Bladder microvascular endothelial cell (primary cell): ENCODE measurements around the gene LGALS4. TPM values are rescaled to one million over a fixed set of nuclear protein-coding genes. Genes with fewer than 3 reads are reported as not detected.

Experiments used
- total RNA-seq: library from RNA; depleted of rRNA; stranded (reverse); fragments of >200 nt; gene quantifications from 2 replicates; pipeline ENCODE4 v1.2.3, GENCODE V29; 2014

Gene LGALS4, protein sequence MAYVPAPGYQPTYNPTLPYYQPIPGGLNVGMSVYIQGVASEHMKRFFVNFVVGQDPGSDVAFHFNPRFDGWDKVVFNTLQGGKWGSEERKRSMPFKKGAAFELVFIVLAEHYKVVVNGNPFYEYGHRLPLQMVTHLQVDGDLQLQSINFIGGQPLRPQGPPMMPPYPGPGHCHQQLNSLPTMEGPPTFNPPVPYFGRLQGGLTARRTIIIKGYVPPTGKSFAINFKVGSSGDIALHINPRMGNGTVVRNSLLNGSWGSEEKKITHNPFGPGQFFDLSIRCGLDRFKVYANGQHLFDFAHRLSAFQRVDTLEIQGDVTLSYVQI
- total RNA-seq = 0.19 TPM in 1 of 2 replicates, not detected in the other

DNA sequence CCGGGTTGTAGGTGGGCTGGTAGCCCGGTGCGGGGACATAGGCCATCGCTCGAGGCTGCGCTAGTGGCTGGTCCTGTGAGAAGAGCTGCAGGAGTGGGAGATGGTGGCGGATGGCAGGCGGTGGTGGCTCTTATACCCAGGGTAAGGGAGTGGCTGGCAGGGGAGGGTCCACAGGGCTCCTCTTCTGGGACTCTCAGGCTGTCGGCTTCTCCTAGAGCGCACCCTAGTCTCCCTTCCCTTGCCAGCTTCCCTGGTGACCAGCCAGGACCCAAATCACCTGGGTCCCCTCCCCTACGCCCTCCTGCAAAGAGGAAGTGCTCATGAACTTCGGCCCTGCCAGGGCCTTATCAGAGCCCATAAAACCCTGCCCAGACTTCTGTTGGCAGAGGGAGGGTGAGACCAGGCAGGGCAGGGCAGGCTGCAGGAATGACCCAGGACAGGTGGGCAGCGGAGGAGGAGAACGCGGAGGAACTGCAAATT is at the start of gene LGALS4:
TSS of gene LGALS4 (minus strand) at position 105 of the 480 bp plus-strand sequence. CDS start at position 46, 59 bp downstream.

DNA sequence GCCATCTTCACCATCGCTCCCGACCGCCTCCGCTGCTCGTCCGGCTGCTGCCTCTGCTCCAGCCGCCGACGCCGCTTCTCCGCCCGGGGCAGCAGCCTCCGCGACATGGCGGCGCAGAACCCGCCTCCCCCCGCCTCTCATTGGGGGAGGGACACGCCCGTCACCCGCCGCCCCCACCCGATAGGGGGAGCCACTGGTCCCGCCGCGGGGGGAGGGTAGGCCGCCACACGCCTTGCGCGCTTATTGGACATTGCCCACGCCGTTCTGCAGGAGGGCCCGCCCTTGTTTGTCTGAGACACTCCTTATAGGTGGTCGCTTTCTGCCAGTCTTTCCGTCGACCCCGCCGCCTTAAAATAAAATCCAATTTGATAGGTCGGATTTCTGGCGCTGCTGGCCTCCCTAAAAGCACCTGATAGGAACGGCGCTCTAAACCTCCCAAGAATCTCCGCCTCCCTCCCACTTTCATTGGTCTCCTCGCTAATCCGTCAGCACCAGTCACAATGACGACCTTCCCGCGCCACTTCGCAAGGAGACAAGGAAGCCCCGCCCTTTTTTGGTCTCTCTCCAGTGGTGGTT is 37.2 kb upstream of the LGALS4 start, which contains the start of gene HNRNPL:
TSS of gene HNRNPL (minus strand) at position 127 of the 576 bp plus-strand sequence. CDS start at position 107, 20 bp downstream.

DNA sequence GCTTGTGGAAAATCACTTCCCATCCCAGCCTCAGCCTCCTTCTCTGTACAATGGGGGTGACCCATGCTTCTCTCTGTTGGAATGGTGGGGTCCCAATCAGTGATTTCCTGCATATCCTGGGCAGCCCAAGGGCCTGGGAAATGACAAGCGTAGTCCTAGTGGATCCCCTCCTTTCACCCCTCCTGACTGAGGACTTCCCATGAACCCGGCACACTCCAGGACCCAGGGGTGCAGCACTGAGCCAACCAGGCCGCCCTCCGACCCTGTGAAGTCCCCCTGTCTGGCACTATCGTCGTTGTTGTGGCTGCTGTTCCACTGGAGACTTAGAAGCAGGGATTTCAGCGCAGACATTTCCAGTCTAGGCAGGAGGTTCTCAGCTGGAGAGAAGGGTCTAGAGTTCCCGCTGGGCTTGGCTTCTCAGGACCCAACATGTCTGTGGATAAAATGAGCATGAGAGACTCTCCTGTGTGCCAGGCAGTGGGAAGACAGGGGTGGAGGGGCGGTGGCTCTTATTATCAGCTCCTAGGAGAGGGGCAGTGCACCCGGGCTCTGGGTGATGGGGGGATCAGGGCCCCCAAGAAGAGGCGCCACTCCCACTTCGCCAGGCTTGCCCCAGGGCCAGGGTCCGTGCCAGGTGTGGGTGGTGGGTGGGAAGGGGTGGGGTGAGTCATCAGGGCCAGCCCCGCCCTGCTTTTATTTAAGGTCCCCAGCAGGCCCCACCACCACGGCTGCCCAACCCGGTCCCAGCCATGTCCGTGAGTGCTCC is 24.1 kb downstream of the LGALS4 start, which contains the start of gene LGALS7B:
TSS of gene LGALS7B (plus strand) at position 723 of the 766 bp plus-strand sequence. CDS start at position 750, 27 bp downstream.

DNA sequence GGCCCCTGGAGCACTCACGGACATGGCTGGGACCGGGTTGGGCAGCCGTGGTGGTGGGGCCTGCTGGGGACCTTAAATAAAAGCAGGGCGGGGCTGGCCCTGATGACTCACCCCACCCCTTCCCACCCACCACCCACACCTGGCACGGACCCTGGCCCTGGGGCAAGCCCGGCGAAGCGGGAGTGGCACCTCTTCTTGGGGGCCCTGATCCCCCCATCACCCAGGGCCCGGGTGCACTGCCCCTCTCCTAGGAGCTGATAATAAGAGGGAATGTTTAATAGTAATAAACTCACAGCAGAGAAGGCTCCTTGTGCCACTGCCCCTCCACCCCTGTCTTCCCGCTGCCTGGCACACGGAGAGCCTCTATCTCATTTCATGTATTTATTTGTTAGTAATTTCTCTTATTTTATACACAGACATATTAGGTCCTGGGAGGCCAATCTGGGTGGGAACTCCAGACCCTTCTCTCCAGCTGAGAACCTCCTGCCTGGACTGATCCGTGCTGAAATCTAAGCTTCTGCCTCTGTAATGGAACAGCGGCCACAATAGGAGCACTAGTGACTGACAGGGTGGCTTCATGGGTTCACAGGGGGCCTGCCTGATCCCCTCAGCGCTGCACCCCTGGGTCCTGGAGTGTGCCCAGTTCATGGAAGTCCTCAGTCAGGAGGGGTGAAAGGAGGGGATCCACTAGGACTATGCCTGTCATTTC is 39.1 kb downstream of the LGALS4 start, which contains the start of gene LGALS7:
TSS of gene LGALS7 (minus strand) at position 49 of the 709 bp plus-strand sequence. CDS start at position 24, 25 bp downstream.

Other genes with a start within 250 kb of the LGALS4 start
- not detected in 2 replicates for gene MAP4K1, start 195.0 kb downstream of the LGALS4 start, total RNA-seq
- 185 and 279 TPM in 2 replicates for gene EIF3K, start 193.8 kb downstream of the LGALS4 start, total RNA-seq
- 271 and 808 TPM in 2 replicates for gene ACTN4, start 165.3 kb downstream of the LGALS4 start, total RNA-seq
- 0.19 TPM in 1 of 2 replicates, not detected in the other for gene CAPN12, start 68.5 kb downstream of the LGALS4 start, total RNA-seq
- gene LGALS7, start 39.4 kb downstream of the LGALS4 start, total RNA-seq = not detected in 2 replicates
- gene LGALS7B, start 23.7 kb downstream of the LGALS4 start, total RNA-seq = 0.65 TPM in 1 of 2 replicates, not detected in the other
- gene ECH1, start 18.8 kb upstream of the LGALS4 start, total RNA-seq = 19.1 and 34.1 TPM in 2 replicates
- 208 and 227 TPM in 2 replicates for gene HNRNPL, start 37.0 kb upstream of the LGALS4 start, total RNA-seq
- gene RINL, start 65.3 kb upstream of the LGALS4 start, total RNA-seq = 6.2 and 6.8 TPM in 2 replicates
- 52.3 and 81.6 TPM in 2 replicates for gene SIRT2, start 86.7 kb upstream of the LGALS4 start, total RNA-seq
- gene NFKBIB, start 87.0 kb upstream of the LGALS4 start, total RNA-seq = 9.6 and 16.7 TPM in 2 replicates
- not detected in 2 replicates for gene CCER2, start 99.2 kb upstream of the LGALS4 start, total RNA-seq
- 11.5 and 14.9 TPM in 2 replicates for gene SARS2, start 117.8 kb upstream of the LGALS4 start, total RNA-seq
- gene MRPS12, start 118.0 kb upstream of the LGALS4 start, total RNA-seq = 37.9 and 38.3 TPM in 2 replicates
- gene FBXO17, start 162.8 kb upstream of the LGALS4 start, total RNA-seq = 1.1 and 13.6 TPM in 2 replicates
- gene FBXO27, start 219.6 kb upstream of the LGALS4 start, total RNA-seq = 1.1 and 1.8 TPM in 2 replicates